Inferior parietal cortex (tissue), 1 donor: ENCODE data around the gene ZNF148.
"Not testable (repeated sequence)": the region's sequence is repeated elsewhere in the genome, so short reads cannot be mapped to it uniquely, and the experiment has no call there.

Experiments
- DNase-seq: peaks from one replicate; pipeline ENCODE4 v3.0.0-alpha.2; 2016; ENCODE audit errors: extremely low spot score

Gene ZNF148

GRCh38 chr3:125375950-125376679 lies 990 bp upstream of the ZNF148 start:
- DNase-seq = no peak

- no peak for DNase-seq
These were observed 577 bp downstream of the ZNF148 start for GRCh38 chr3:125374501-125374995.

GRCh38 chr3:125367403-125368230 lies 7.5 kb downstream of the ZNF148 start:
- no peak for DNase-seq

GRCh38 chr3:125366132-125366531 lies 9.0 kb downstream of the ZNF148 start:
- DNase-seq = no peak

- no peak for DNase-seq
These were observed 15.4 kb downstream of the ZNF148 start for GRCh38 chr3:125359700-125360099.

GRCh38 chr3:125358923-125359322 lies 16.2 kb downstream of the ZNF148 start:
- no peak for DNase-seq

- DNase-seq = no peak
These were observed 17.3 kb downstream of the ZNF148 start for GRCh38 chr3:125357837-125358236.

- no peak for DNase-seq
These were observed 18.0 kb downstream of the ZNF148 start for GRCh38 chr3:125357032-125357658.

- DNase-seq = no peak
These were observed 18.7 kb downstream of the ZNF148 start for GRCh38 chr3:125356140-125357026.

- DNase-seq = no peak
These were observed 21.5 kb downstream of the ZNF148 start for GRCh38 chr3:125353659-125354058.

GRCh38 chr3:125353128-125353527 lies 22.0 kb downstream of the ZNF148 start:
- no peak for DNase-seq

GRCh38 chr3:125351814-125352456 lies 23.2 kb downstream of the ZNF148 start:
- no peak for DNase-seq

GRCh38 chr3:125351152-125351551 lies 24.0 kb downstream of the ZNF148 start:
- no peak for DNase-seq

GRCh38 chr3:125350597-125350996 lies 24.5 kb downstream of the ZNF148 start:
- no peak for DNase-seq

GRCh38 chr3:125349556-125350165 lies 25.5 kb downstream of the ZNF148 start:
- DNase-seq = no peak

- DNase-seq = no peak
These were observed 26.1 kb downstream of the ZNF148 start for GRCh38 chr3:125349055-125349454.

- DNase-seq = not testable (repeated sequence)
These were observed 31.8 kb downstream of the ZNF148 start for GRCh38 chr3:125343367-125343766.

- no peak for DNase-seq
These were observed 35.0 kb downstream of the ZNF148 start for GRCh38 chr3:125340121-125340520.

- DNase-seq = no peak
These were observed 37.6 kb downstream of the ZNF148 start for GRCh38 chr3:125337506-125337905.
